H9 (cell line): ENCODE data around the gene RIPOR1. TPM values are rescaled to one million over a fixed set of nuclear protein-coding genes. Genes with fewer than 3 reads are reported as not detected.

ENCODE experiments used
- DNase-seq: peaks from one replicate; pipeline ENCODE4 v3.0.0-alpha.2; 2017
- H2AFZ ChIP-seq: one replicate; pipeline ENCODE4 v1.6.1; 2013; ENCODE audit warnings: mild to moderate bottlenecking, low read length, control low read depth, moderate library complexity
- H2AK5ac ChIP-seq: 2 replicates; pipeline ENCODE4 v1.6.1; 2013; ENCODE audit warnings: low read length, control low read depth, mixed read lengths; ENCODE audit not compliant: insufficient read length
- H2BK120ac ChIP-seq: one replicate; pipeline ENCODE4 v1.6.1; 2013; ENCODE audit warnings: low read depth, mild to moderate bottlenecking, low read length, control low read depth, inconsistent platforms; ENCODE audit not compliant: poor library complexity, severe bottlenecking
- H2BK12ac ChIP-seq: 2 replicates; pipeline ENCODE4 v1.6.1; 2013; ENCODE audit warnings: low read length, control low read depth, mixed read lengths, low read depth; ENCODE audit not compliant: insufficient read length
- H2BK15ac ChIP-seq: 2 replicates; pipeline ENCODE4 v1.6.1; 2013; ENCODE audit warnings: low read depth, low read length, control low read depth
- H2BK20ac ChIP-seq: one replicate; pipeline ENCODE4 v1.6.1; 2013; ENCODE audit warnings: low read depth, mild to moderate bottlenecking, low read length, control low read depth, inconsistent platforms; ENCODE audit not compliant: poor library complexity, severe bottlenecking
- H2BK5ac ChIP-seq: 2 replicates; pipeline ENCODE4 v1.6.1; 2013; ENCODE audit warnings: low read length, control low read depth, mixed read lengths; ENCODE audit not compliant: insufficient read length
- H3K14ac ChIP-seq: 2 replicates; pipeline ENCODE4 v1.6.1; 2013; ENCODE audit warnings: low read length, control low read depth; ENCODE audit not compliant: insufficient read depth
- H3K18ac ChIP-seq: 2 replicates; pipeline ENCODE4 v1.6.1; 2013; ENCODE audit warnings: low read depth, mild to moderate bottlenecking, mixed read lengths, low read length, control low read depth; ENCODE audit not compliant: insufficient read length
- H3K23ac ChIP-seq: 2 replicates; pipeline ENCODE4 v1.6.1; 2013; ENCODE audit warnings: low read length, control low read depth, mixed read lengths, low read depth; ENCODE audit not compliant: insufficient read length
- H3K23me2 ChIP-seq: 2 replicates; pipeline ENCODE4 v1.6.1; 2013; ENCODE audit warnings: low read depth, mild to moderate bottlenecking, mixed read lengths, low read length, control low read depth; ENCODE audit not compliant: insufficient read length, poor library complexity, severe bottlenecking
- H3K27ac ChIP-seq: 2 replicates; pipeline ENCODE4 v1.5.1; 2013; ENCODE audit warnings: low read length, control low read depth, mixed read lengths, low read depth; ENCODE audit not compliant: insufficient read length
- H3K27me3 ChIP-seq: 2 replicates; pipeline ENCODE4 v1.6.1; 2013; ENCODE audit warnings: low read length, control low read depth, inconsistent platforms; ENCODE audit not compliant: insufficient read depth
- H3K4ac ChIP-seq: 2 replicates; pipeline ENCODE4 v1.6.1; 2013; ENCODE audit warnings: low read depth, mild to moderate bottlenecking, control low read depth, inconsistent platforms, low read length, moderate library complexity
- H3K4me1 ChIP-seq: 2 replicates; pipeline ENCODE4 v1.6.1; 2013; ENCODE audit warnings: low read length, control low read depth, inconsistent platforms; ENCODE audit not compliant: insufficient read depth
- H3K4me2 ChIP-seq: 2 replicates; pipeline ENCODE4 v1.6.1; 2013; ENCODE audit warnings: low read length, control low read depth, mixed read lengths; ENCODE audit not compliant: insufficient read length, insufficient read depth
- H3K56ac ChIP-seq: 2 replicates; pipeline ENCODE4 v1.6.1; 2013; ENCODE audit warnings: low read depth, mild to moderate bottlenecking, mixed read lengths, low read length, control low read depth; ENCODE audit not compliant: insufficient read length
- H3K79me1 ChIP-seq: 2 replicates; pipeline ENCODE4 v1.6.1; 2013; ENCODE audit warnings: low read depth, mild to moderate bottlenecking, moderate library complexity, low read length, control low read depth, inconsistent platforms; ENCODE audit not compliant: insufficient read depth, poor library complexity, severe bottlenecking
- H3K79me2 ChIP-seq: 2 replicates; pipeline ENCODE4 v1.6.1; 2013; ENCODE audit warnings: low read length, control low read depth, inconsistent platforms; ENCODE audit not compliant: insufficient read depth
- H3K9ac ChIP-seq: 2 replicates; pipeline ENCODE4 v1.6.1; 2013; ENCODE audit warnings: low read length, control low read depth, mixed read lengths; ENCODE audit not compliant: insufficient read length; ENCODE audit errors: extremely low read depth
- H3K9me3 ChIP-seq: one replicate; pipeline ENCODE4 v1.6.1; 2013; ENCODE audit warnings: low read depth, low read length, inconsistent platforms; ENCODE audit not compliant: control insufficient read depth
- H3T11ph ChIP-seq: one replicate; pipeline ENCODE4 v1.6.1; 2013; ENCODE audit warnings: mild to moderate bottlenecking, low read length, control low read depth, inconsistent platforms
- H4K20me1 ChIP-seq: one replicate; pipeline ENCODE4 v1.6.1; 2013; ENCODE audit not compliant: control insufficient read depth, insufficient read length, insufficient read depth
- H4K5ac ChIP-seq: 2 replicates; pipeline ENCODE4 v1.6.1; 2013; ENCODE audit warnings: low read depth, mild to moderate bottlenecking, mixed read lengths, low read length, control low read depth; ENCODE audit not compliant: insufficient read length
- H4K8ac ChIP-seq: replicated peaks from 2 replicates; pipeline ENCODE4 v1.6.1; 2013; ENCODE audit warnings: low read length, control low read depth, mixed read lengths, low read depth; ENCODE audit not compliant: insufficient read length
- H4K91ac ChIP-seq: 2 replicates; pipeline ENCODE4 v1.6.1; 2013; ENCODE audit warnings: low read depth, mild to moderate bottlenecking, moderate library complexity, mixed read lengths, low read length, control low read depth; ENCODE audit not compliant: insufficient read length
- H3K27ac Mint-ChIP-seq, 3 experiments: 2 replicates in 2 of 3; 3 replicates in 1 of 3; pipeline ENCODE4 v1.8.0; 2020 to 2021; ENCODE audit warnings: mixed read lengths in 3 of 3, mild to moderate bottlenecking in 1 of 3, moderate library complexity in 1 of 3
- H3K27me3 Mint-ChIP-seq: 2 replicates; pipeline ENCODE4 v1.8.0; 2021; ENCODE audit warnings: low read depth, mild to moderate bottlenecking, moderate library complexity, mixed read lengths
- H3K36me3 Mint-ChIP-seq, 3 experiments: 2 replicates in 2 of 3; 3 replicates in 1 of 3; pipeline ENCODE4 v1.8.0; 2020 to 2021; ENCODE audit warnings: low read depth in 3 of 3, mixed read lengths in 3 of 3; ENCODE audit not compliant: insufficient read depth in 1 of 3
- H3K4me1 Mint-ChIP-seq, 2 experiments: 2 replicates each; pipeline ENCODE4 v1.8.0; 2020; ENCODE audit warnings: mixed read lengths in 2 of 2
- H3K4me3 Mint-ChIP-seq, 2 experiments: 2 replicates in 1 of 2; 3 replicates in 1 of 2; pipeline ENCODE4 v1.8.0; 2020 to 2021; ENCODE audit warnings: mild to moderate bottlenecking in 2 of 2, mixed read lengths in 2 of 2, moderate library complexity in 1 of 2
- H3K9me3 Mint-ChIP-seq, 2 experiments: 2 replicates in 1 of 2; 3 replicates in 1 of 2; pipeline ENCODE4 v1.8.0; 2020; ENCODE audit warnings: mild to moderate bottlenecking in 2 of 2, mixed read lengths in 2 of 2, moderate library complexity in 1 of 2
- WGBS: extraction: QIAGEN DNeasy Blood & Tissue Kit; methylation state at CpG from one replicate; pipeline ENCODE4 v1.1.7; 2013; ENCODE audit warnings: missing lambda C conversion rate, low lambda C conversion rate, mixed read lengths; ENCODE audit not compliant: insufficient read length; ENCODE audit errors: extremely low coverage; 5-methylcytosine and 5-hydroxymethylcytosine counted together
- total RNA-seq: library from RNA; stranded (reverse); gene quantifications from 2 replicates; pipeline ENCODE4 v1.2.1, GENCODE V29; 2021
- TF ChIP-seq, protein P1 (sequence below): fragments of 200-600 bp; sonication (generic); conservative IDR thresholded peaks from 3 replicates; pipeline ENCODE4 v1.8.0; 2021; ENCODE audit warnings: antibody characterized with exemption, mild to moderate bottlenecking

The RIPOR1 gene
- total RNA-seq, 1 experiment from 2014 or later = 14.3 TPM

DNA sequence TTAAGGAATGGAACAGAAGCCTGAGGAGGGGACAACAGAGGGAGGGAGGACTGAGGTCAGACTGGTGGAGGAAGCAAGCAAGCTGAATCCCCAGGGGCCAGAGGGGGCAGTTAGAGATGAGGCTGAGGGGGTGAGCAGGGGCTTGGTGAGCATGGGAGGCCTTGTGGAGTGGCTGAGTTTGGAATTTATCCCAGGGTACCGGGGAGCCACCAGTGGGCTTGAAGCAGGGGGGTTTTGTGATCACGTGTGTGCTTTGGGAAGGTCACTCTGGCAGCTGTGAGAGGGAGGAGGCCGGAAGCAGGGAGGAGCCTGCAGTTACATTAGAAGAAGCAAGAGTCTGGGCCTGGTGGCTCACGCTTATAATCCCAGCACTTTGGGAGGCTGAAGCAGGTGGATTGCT is 23.8 kb downstream of the RIPOR1 start:
- no peak overlapping the region for H3K4me2 ChIP-seq
- H3K4me1 ChIP-seq = no peaks in the 10 kb centered on the region; the same call in 1 of the 2 replicates
- H3T11ph ChIP-seq = no peak overlapping the region
- H2BK120ac ChIP-seq = no peak overlapping the region
- H3K79me2 ChIP-seq = no peaks in the 10 kb centered on the region
- H2AFZ ChIP-seq = no peak overlapping the region
- Mint-ChIP-seq H3K36me3 (peaks cover 0 to 11% (median under 1%) of the 10 kb centered on the region in 3 experiments; a peak in 5 of 7 replicates), H3K4me1 (peaks cover 10 to 13% of the 10 kb centered on the region in 2 experiments), H3K27ac (peak overlapping the region in 2 of 3 experiments; percentile 62 to 83; a peak in 5 of 7 replicates), H3K4me3 (no peak overlapping the region; a peak in 1 of 5 replicates), H3K9me3 (no peaks in the 10 kb centered on the region), H3K27me3 (no peaks in the 10 kb centered on the region)
- H3K18ac ChIP-seq = no peak overlapping the region
- H3K4ac ChIP-seq = no peak overlapping the region
- TF ChIP-seq, protein P1, sequence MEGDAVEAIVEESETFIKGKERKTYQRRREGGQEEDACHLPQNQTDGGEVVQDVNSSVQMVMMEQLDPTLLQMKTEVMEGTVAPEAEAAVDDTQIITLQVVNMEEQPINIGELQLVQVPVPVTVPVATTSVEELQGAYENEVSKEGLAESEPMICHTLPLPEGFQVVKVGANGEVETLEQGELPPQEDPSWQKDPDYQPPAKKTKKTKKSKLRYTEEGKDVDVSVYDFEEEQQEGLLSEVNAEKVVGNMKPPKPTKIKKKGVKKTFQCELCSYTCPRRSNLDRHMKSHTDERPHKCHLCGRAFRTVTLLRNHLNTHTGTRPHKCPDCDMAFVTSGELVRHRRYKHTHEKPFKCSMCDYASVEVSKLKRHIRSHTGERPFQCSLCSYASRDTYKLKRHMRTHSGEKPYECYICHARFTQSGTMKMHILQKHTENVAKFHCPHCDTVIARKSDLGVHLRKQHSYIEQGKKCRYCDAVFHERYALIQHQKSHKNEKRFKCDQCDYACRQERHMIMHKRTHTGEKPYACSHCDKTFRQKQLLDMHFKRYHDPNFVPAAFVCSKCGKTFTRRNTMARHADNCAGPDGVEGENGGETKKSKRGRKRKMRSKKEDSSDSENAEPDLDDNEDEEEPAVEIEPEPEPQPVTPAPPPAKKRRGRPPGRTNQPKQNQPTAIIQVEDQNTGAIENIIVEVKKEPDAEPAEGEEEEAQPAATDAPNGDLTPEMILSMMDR = no peak
- no CpG with 5 or more reads among the region's 4 CpGs for WGBS
- no peak for DNase-seq
- H3K9ac ChIP-seq = no peak overlapping the region
- no peak overlapping the region for H2BK12ac ChIP-seq
- no peaks in the 10 kb centered on the region for H3K23me2 ChIP-seq
- no peak overlapping the region for H3K27ac ChIP-seq
- H2BK5ac ChIP-seq = no peak overlapping the region
- no peak overlapping the region for H3K56ac ChIP-seq
- no peaks in the 10 kb centered on the region for H3K9me3 ChIP-seq
- no peak overlapping the region for H3K23ac ChIP-seq
- H2BK15ac ChIP-seq = no peak overlapping the region
- H3K14ac ChIP-seq = no peak overlapping the region
- H4K8ac ChIP-seq = no peak overlapping the region
- no peak overlapping the region for H4K5ac ChIP-seq
- no peaks in the 10 kb centered on the region for H4K20me1 ChIP-seq
- no peak overlapping the region for H2BK20ac ChIP-seq
- H3K27me3 ChIP-seq = no peaks in the 10 kb centered on the region
- H3K79me1 ChIP-seq = no peaks in the 10 kb centered on the region
- no peak overlapping the region for H2AK5ac ChIP-seq
- no peak overlapping the region for H4K91ac ChIP-seq
